NCI-H2029 (cell line): ENCODE measurements around the gene EPS8L2.
"Not testable (repeated sequence)": the region's sequence is repeated elsewhere in the genome, so short reads cannot be mapped to it uniquely, and the experiment has no call there.

Source experiments
- DNase-seq: peaks from one replicate; lab custom pipeline; 2025; lab: John Stamatoyannopoulos, UW

The EPS8L2 gene

GRCh38 chr11:725624-726202, 19.7 kb downstream of the EPS8L2 start:
- DNase-seq: no peak

- peak; percentile 91 for DNase-seq
Observed at GRCh38 chr11:726278-727220, 20.5 kb downstream of the EPS8L2 start.

- DNase-seq: no peak
Observed at GRCh38 chr11:727281-727701, 21.3 kb downstream of the EPS8L2 start.

- DNase-seq: peak; percentile 51
Observed at GRCh38 chr11:727859-728748, 22.1 kb downstream of the EPS8L2 start.

- no peak for DNase-seq
Observed at GRCh38 chr11:728901-729491, 23.0 kb downstream of the EPS8L2 start.

GRCh38 chr11:729492-730074, 23.6 kb downstream of the EPS8L2 start:
- DNase-seq: no peak

- no peak for DNase-seq
Observed at GRCh38 chr11:733072-733471, 27.0 kb downstream of the EPS8L2 start.

GRCh38 chr11:734541-734940, 28.5 kb downstream of the EPS8L2 start:
- DNase-seq: not testable (repeated sequence)

- no peak for DNase-seq
Observed at GRCh38 chr11:737366-737765, 31.3 kb downstream of the EPS8L2 start.

GRCh38 chr11:737899-738298, 31.9 kb downstream of the EPS8L2 start:
- DNase-seq: not testable (repeated sequence)

- no peak for DNase-seq
Observed at GRCh38 chr11:742156-742546, 36.1 kb downstream of the EPS8L2 start.

GRCh38 chr11:742571-743201, 36.7 kb downstream of the EPS8L2 start:
- DNase-seq: no peak

GRCh38 chr11:745428-745827, 39.4 kb downstream of the EPS8L2 start:
- no peak for DNase-seq

GRCh38 chr11:746289-747157, 40.5 kb downstream of the EPS8L2 start:
- no peak for DNase-seq

GRCh38 chr11:747158-748006, 41.4 kb downstream of the EPS8L2 start, which contains the start of gene TALDO1:
Gene TALDO1, plus strand, starts transcription at chr11:747464. Its CDS starts 18 bp downstream, at chr11:747482.
- DNase-seq: peak; percentile 87

- no peak for DNase-seq
Observed at GRCh38 chr11:748007-748359, 42.0 kb downstream of the EPS8L2 start.

GRCh38 chr11:749731-750130, 43.7 kb downstream of the EPS8L2 start:
- no peak for DNase-seq

GRCh38 chr11:760236-760635, 54.2 kb downstream of the EPS8L2 start:
- no peak for DNase-seq

- no peak for DNase-seq
Observed at GRCh38 chr11:761526-762108, 55.6 kb downstream of the EPS8L2 start.
